DND-41 (cell line): Measurements from ENCODE around the gene GATA5.

Source experiments
- CTCF ChIP-seq: IDR thresholded peaks from 2 replicates; pipeline ENCODE4 v1.5.1; 2012; ENCODE audit warnings: borderline replicate concordance, low read length, moderate library complexity, mild to moderate bottlenecking; ENCODE audit not compliant: poor library complexity, severe bottlenecking; ENCODE audit errors: extremely low read depth
- EZH2 ChIP-seq: IDR thresholded peaks from 3 replicates; pipeline ENCODE4 v1.6.1; 2012; ENCODE audit warnings: borderline replicate concordance, low read depth, mild to moderate bottlenecking, moderate library complexity, low read length, inconsistent platforms; ENCODE audit not compliant: severe bottlenecking

GRCh38 chr20:62423326-62423706, 52.5 kb downstream of the GATA5 start:
- TF ChIP-seq CTCF (no peak), EZH2 (no peak)
